GM23248 (cell line): Measurements from ENCODE around the gene ELMOD1.

Source experiments
- EZH2 ChIP-seq: fragments of 200-600 bp; sonication (generic); IDR thresholded peaks from 2 replicates; pipeline ENCODE4 v1.6.1; 2018; ENCODE audit warnings: antibody characterized with exemption, mild to moderate bottlenecking; ENCODE audit not compliant: insufficient read depth, poor library complexity, severe bottlenecking
- EZH2phosphoT487 ChIP-seq: fragments of 200-600 bp; sonication (generic); IDR thresholded peaks from 2 replicates; pipeline ENCODE4 v1.6.1; 2018; ENCODE audit warnings: antibody characterized with exemption, moderate library complexity, mild to moderate bottlenecking, low read depth; ENCODE audit not compliant: insufficient read depth

GRCh38 chr11:107683061-107683460, 92.1 kb downstream of the ELMOD1 start:
- TF ChIP-seq EZH2phosphoT487 (no peak), EZH2 (no peak)
